GM12891 (cell line): ENCODE results near the gene ATP13A2.

Experiments
- POLR2A ChIP-seq: IDR thresholded peaks from 2 replicates; pipeline ENCODE4 v1.6.1; 2011; ENCODE audit warnings: low read depth, low read length, control low read depth
- POLR2AphosphoS5 ChIP-seq: IDR thresholded peaks from 2 replicates; pipeline ENCODE4 v1.6.1; 2011; ENCODE audit warnings: low read depth, low read length, control low read depth
- SPI1 ChIP-seq: IDR thresholded peaks from 2 replicates; pipeline ENCODE4 v1.6.1; 2011; ENCODE audit warnings: low read depth, low read length, control low read depth
- TAF1 ChIP-seq: IDR thresholded peaks from 2 replicates; pipeline ENCODE4 v1.6.1; 2011; ENCODE audit warnings: low read depth, low read length, control low read depth

- TF ChIP-seq POLR2A (no peak), SPI1 (no peak), TAF1 (no peak), POLR2AphosphoS5 (no peak)
Observed at GRCh38 chr1:16986113-16986512, 25.6 kb downstream of the ATP13A2 start.
